Endothelial cell of umbilical vein (primary cell): ENCODE data around the gene EHD2. TPM values are rescaled to one million over a fixed set of nuclear protein-coding genes. Genes with fewer than 3 reads are reported as not detected.

ENCODE experiments used
- BruUV-seq: library from RNA; stranded (reverse); fragments of 400-500 nt; replicated peaks from 2 replicates; lab custom pipeline; 2021; lab: Mats Ljungman, UMichigan
- CTCF ChIA-PET: fragments of 300-600, 350-600 bp; sonication (Branson Sonifier 250); formaldehyde crosslinking; loops from one replicate; lab custom pipeline; 2021; ENCODE audit warnings: antibody characterized with exemption, inconsistent platforms; lab: Charles Lee
- POLR2A ChIA-PET: fragments of 300-600, 350-600 bp; sonication (Branson Sonifier 250); formaldehyde crosslinking; loops from one replicate; lab custom pipeline; 2021; ENCODE audit warnings: antibody characterized with exemption, inconsistent platforms; lab: Charles Lee
- DNase-seq: peaks from one replicate; pipeline ENCODE4 v3.0.0-alpha.2; 2011; ENCODE audit warnings: low read depth, low spot score
- FAIRE-seq: peaks from 2 replicates; lab custom pipeline; 2011; peaks lifted over from hg19 to GRCh38; lab: Jason Lieb, UNC
- H2AFZ ChIP-seq: 2 replicates; pipeline ENCODE4 v1.6.0; 2012; ENCODE audit warnings: low read depth, low read length, control low read depth, inconsistent platforms
- H3K27ac ChIP-seq: 2 replicates; pipeline ENCODE4 v1.5.1; 2011; ENCODE audit warnings: low read depth, mild to moderate bottlenecking, control low read depth, low read length, moderate library complexity; ENCODE audit not compliant: insufficient read depth
- H3K27me3 ChIP-seq, 2 experiments: 2 replicates each; pipeline versions ENCODE4 v1.6.0 to v1.6.1; 2011; ENCODE audit warnings: low read length in 2 of 2, mixed read lengths in 1 of 2; ENCODE audit not compliant: control insufficient read depth in 2 of 2, insufficient read depth in 2 of 2
- H3K36me3 ChIP-seq, 2 experiments: 2 replicates in 1 of 2; 3 replicates in 1 of 2; pipeline ENCODE4 v1.5.1; 2011; ENCODE audit warnings: low read length in 2 of 2, mild to moderate bottlenecking in 1 of 2, moderate library complexity in 1 of 2; ENCODE audit not compliant: control insufficient read depth in 2 of 2, insufficient read depth in 2 of 2; ENCODE audit errors: extremely low read depth in 1 of 2
- H3K4me1 ChIP-seq: 3 replicates; pipeline ENCODE4 v1.5.1; 2011; ENCODE audit warnings: mild to moderate bottlenecking, low read length; ENCODE audit not compliant: control insufficient read depth, insufficient read depth; ENCODE audit errors: extremely low read depth
- H3K4me2 ChIP-seq: 2 replicates; pipeline ENCODE4 v1.6.1; 2011; ENCODE audit warnings: low read length, control low read depth, mixed read lengths; ENCODE audit not compliant: insufficient read depth
- H3K4me3 ChIP-seq, 3 experiments: fragments of 200-600 bp in 1 of 3; sonication (generic), shearing (Covaris generic) in 1 of 3; replicated peaks in 1 of 3; 2 replicates each; pipeline ENCODE4 v1.5.1; 2011 to 2016; ENCODE audit warnings: control low read depth in 3 of 3, low read length in 3 of 3, mild to moderate bottlenecking in 2 of 3, inconsistent platforms in 1 of 3, low read depth in 1 of 3, moderate library complexity in 1 of 3; ENCODE audit not compliant: insufficient read depth in 1 of 3
- H3K79me2 ChIP-seq: 2 replicates; pipeline ENCODE4 v1.6.0; 2012; ENCODE audit warnings: low read length, inconsistent platforms; ENCODE audit not compliant: control insufficient read depth, insufficient read depth
- H3K9ac ChIP-seq: replicated peaks from 2 replicates; pipeline ENCODE3; 2011; ENCODE audit warnings: low read length, control low read depth; ENCODE audit not compliant: insufficient read depth; ENCODE audit errors: extremely low read depth
- H3K9me1 ChIP-seq: replicated peaks from 3 replicates; pipeline ENCODE4 v1.6.0; 2011; ENCODE audit warnings: mild to moderate bottlenecking, low read length; ENCODE audit not compliant: control insufficient read depth, insufficient read depth; ENCODE audit errors: extremely low read depth
- H3K9me3 ChIP-seq: replicated peaks from 2 replicates; pipeline ENCODE4 v1.5.1; 2012; ENCODE audit warnings: low read length, inconsistent platforms; ENCODE audit not compliant: control insufficient read depth, insufficient read depth
- H4K20me1 ChIP-seq: replicated peaks from 2 replicates; pipeline ENCODE3; 2011; ENCODE audit warnings: mild to moderate bottlenecking, low read length; ENCODE audit not compliant: control insufficient read depth, insufficient read depth; ENCODE audit errors: extremely low read depth
- EZH2 ChIP-seq: IDR thresholded peaks from 2 replicates; pipeline ENCODE4 v1.6.1; 2012; ENCODE audit warnings: borderline replicate concordance, low read depth, mild to moderate bottlenecking, moderate library complexity, low read length, inconsistent platforms; ENCODE audit not compliant: severe bottlenecking
- FOS ChIP-seq: IDR thresholded peaks from 2 replicates; pipeline ENCODE4 v1.6.1; 2011; ENCODE audit warnings: mild to moderate bottlenecking, low read length, moderate library complexity, borderline replicate concordance; ENCODE audit not compliant: insufficient read depth
- GATA2 ChIP-seq: IDR thresholded peaks from 2 replicates; pipeline ENCODE4 v1.7.0; 2011; ENCODE audit warnings: low read depth, mild to moderate bottlenecking, moderate library complexity, mixed read lengths, low read length; ENCODE audit not compliant: insufficient read length, insufficient read depth
- JUN ChIP-seq: IDR thresholded peaks from 2 replicates; pipeline ENCODE4 v1.6.1; 2011; ENCODE audit warnings: borderline replicate concordance, low read depth; ENCODE audit not compliant: insufficient read length, insufficient read depth
- MAX ChIP-seq: IDR thresholded peaks from 2 replicates; pipeline ENCODE4 v1.6.1; 2011; ENCODE audit not compliant: insufficient read depth, insufficient read length
- MYC ChIP-seq: IDR thresholded peaks from one replicate; pipeline ENCODE4 v1.6.1; 2011; ENCODE audit warnings: mild to moderate bottlenecking, low read depth, low read length
- POLR2A ChIP-seq: IDR thresholded peaks from 2 replicates; pipeline ENCODE4 v1.6.1; 2012; ENCODE audit warnings: low read depth, mild to moderate bottlenecking, control low read depth, low read length
- POLR2AphosphoS5 ChIP-seq: IDR thresholded peaks from 2 replicates; pipeline ENCODE4 v1.6.1; 2012; ENCODE audit warnings: low read depth, mild to moderate bottlenecking, control low read depth, low read length, moderate library complexity; ENCODE audit not compliant: insufficient read depth
- dilution Hi-C: fragments of 300-500 bp; cut with MboI; formaldehyde crosslinking; loops from one replicate; pipeline ENCODE4 v1.15.0; 2019; ENCODE audit warnings: low sequenced_read_pairs; ENCODE audit not compliant: extremely low pct_ligation_motif_present
- intact Hi-C: fragments of 100-400 bp; cut with micrococcal nuclease; formaldehyde crosslinking; loops from one replicate; pipeline ENCODE4 v1.10.0; 2022
- polyA plus RNA-seq, 4 experiments: library from polyadenylated mRNA; depleted of rRNA in 3 of 4; stranded (reverse) in 3 of 4; unstranded in 1 of 4; fragments of >200 nt; gene quantifications; 2 replicates each; pipeline versions ENCODE4 v1.2.1 to v1.2.3, GENCODE V29; 2011 to 2012; ENCODE audit warnings: missing spikeins in 1 of 4
- total RNA-seq: library from RNA; stranded (reverse); gene quantifications from 2 replicates; pipeline ENCODE4 v1.2.3, GENCODE V29; 2021
- TF ChIP-seq, protein P1 (sequence below), 2 donors: IDR thresholded peaks; 1 replicate in 1 of 2; 2 replicates in 1 of 2; pipeline ENCODE4 v1.5.1; 2011; ENCODE audit warnings: low read length in 2 of 2, mild to moderate bottlenecking in 2 of 2, moderate library complexity in 2 of 2, control low read depth in 1 of 2, inconsistent platforms in 1 of 2, low read depth in 1 of 2; ENCODE audit not compliant: insufficient read depth in 1 of 2; ENCODE audit errors: extremely low read depth in 1 of 2

Gene EHD2
- total and polyA plus RNA-seq, 2 donors (not counting 3 experiments of a cell fraction or from before 2014, with no cell fraction given), result 110 to 220 TPM

- Histone ChIP-seq H3K4me2 (no peak overlapping the region), H3K79me2 (no peaks in the 10 kb centered on the region), H3K27me3 (no peaks in the 10 kb centered on the region), H3K9me1 (no peaks in the 10 kb centered on the region), H3K4me3 (no peak overlapping the region), H4K20me1 (no peaks in the 10 kb centered on the region), H3K27ac (no peak overlapping the region), H2AFZ (no peak overlapping the region), H3K9me3 (no peaks in the 10 kb centered on the region), H3K4me1 (no peaks in the 10 kb centered on the region), H3K9ac (no peak overlapping the region), H3K36me3 (peaks cover 21 to 56% of the 10 kb centered on the region in 2 experiments)
- TF ChIP-seq FOS (no peak), MAX (no peak), MYC (no peak), EZH2 (no peak), GATA2 (no peak), POLR2AphosphoS5 (no peak), JUN (no peak), POLR2A (no peak)
- TF ChIP-seq, protein P1, sequence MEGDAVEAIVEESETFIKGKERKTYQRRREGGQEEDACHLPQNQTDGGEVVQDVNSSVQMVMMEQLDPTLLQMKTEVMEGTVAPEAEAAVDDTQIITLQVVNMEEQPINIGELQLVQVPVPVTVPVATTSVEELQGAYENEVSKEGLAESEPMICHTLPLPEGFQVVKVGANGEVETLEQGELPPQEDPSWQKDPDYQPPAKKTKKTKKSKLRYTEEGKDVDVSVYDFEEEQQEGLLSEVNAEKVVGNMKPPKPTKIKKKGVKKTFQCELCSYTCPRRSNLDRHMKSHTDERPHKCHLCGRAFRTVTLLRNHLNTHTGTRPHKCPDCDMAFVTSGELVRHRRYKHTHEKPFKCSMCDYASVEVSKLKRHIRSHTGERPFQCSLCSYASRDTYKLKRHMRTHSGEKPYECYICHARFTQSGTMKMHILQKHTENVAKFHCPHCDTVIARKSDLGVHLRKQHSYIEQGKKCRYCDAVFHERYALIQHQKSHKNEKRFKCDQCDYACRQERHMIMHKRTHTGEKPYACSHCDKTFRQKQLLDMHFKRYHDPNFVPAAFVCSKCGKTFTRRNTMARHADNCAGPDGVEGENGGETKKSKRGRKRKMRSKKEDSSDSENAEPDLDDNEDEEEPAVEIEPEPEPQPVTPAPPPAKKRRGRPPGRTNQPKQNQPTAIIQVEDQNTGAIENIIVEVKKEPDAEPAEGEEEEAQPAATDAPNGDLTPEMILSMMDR (IDR thresholded peaks at IDR 0.05; ENCODE audit: extremely low read depth in 1 of 2, insufficient read depth in 1 of 2, low read depth in 1 of 2, low read length in 2 of 2), result no peak
- dilution Hi-C loops, result no loop called here
- no peak for FAIRE-seq
- ChIA-PET CTCF (interaction anchor here (1.2 to 2.1 kb wide), 4 partner anchors 8 to 43 kb away, joined by 3 to 8 read pairs (median 4); partner anchors contain the start of gene EHD2), POLR2A (no interaction called here)
- BruUV-seq, result no TSS peak
- intact Hi-C loops, result no loop called here
- DNase-seq, result no peak
Measured at GRCh38 chr19:47755762-47756626, 42.8 kb downstream of the EHD2 start.
